Mesendoderm (in vitro differentiated cells): ENCODE data around the gene SLC16A12.

Experiments
- DNase-seq: peaks from one replicate; pipeline ENCODE4 v3.0.0; 2013
- H2AK5ac ChIP-seq: 2 replicates; pipeline ENCODE4 v1.6.1; 2013; ENCODE audit warnings: low read length, inconsistent platforms
- H2BK120ac ChIP-seq: 2 replicates; pipeline ENCODE4 v1.6.1; 2013; ENCODE audit warnings: low read depth, mild to moderate bottlenecking, low read length, moderate library complexity, mixed read lengths
- H2BK15ac ChIP-seq: replicated peaks from 2 replicates; pipeline ENCODE4 v1.6.1; 2013; ENCODE audit warnings: low read depth, mild to moderate bottlenecking, moderate library complexity
- H2BK5ac ChIP-seq: 2 replicates; pipeline ENCODE4 v1.6.1; 2013; ENCODE audit warnings: low read length, inconsistent platforms
- H3K18ac ChIP-seq: 2 replicates; pipeline ENCODE4 v1.6.1; 2013; ENCODE audit warnings: mild to moderate bottlenecking, low read length, mixed read lengths
- H3K23ac ChIP-seq: one replicate; pipeline ENCODE4 v1.6.1; 2013; ENCODE audit warnings: low read length
- H3K27ac ChIP-seq: 2 replicates; pipeline ENCODE4 v1.5.1; 2013; ENCODE audit warnings: low read depth, mild to moderate bottlenecking, inconsistent platforms, low read length, moderate library complexity
- H3K27me3 ChIP-seq: 2 replicates; pipeline ENCODE4 v1.6.1; 2013; ENCODE audit warnings: low read length, control low read depth, mild to moderate bottlenecking, inconsistent platforms; ENCODE audit not compliant: insufficient read depth, poor library complexity
- H3K36me3 ChIP-seq: 2 replicates; pipeline ENCODE4 v1.6.1; 2013; ENCODE audit warnings: low read length, inconsistent platforms; ENCODE audit not compliant: control insufficient read depth, insufficient read depth
- H3K4ac ChIP-seq: one replicate; pipeline ENCODE4 v1.6.1; 2013; ENCODE audit warnings: low read depth, mild to moderate bottlenecking, low read length, moderate library complexity
- H3K4me1 ChIP-seq: 2 replicates; pipeline ENCODE4 v1.6.1; 2013; ENCODE audit warnings: low read depth, low read length, inconsistent platforms; ENCODE audit not compliant: control insufficient read depth
- H3K4me2 ChIP-seq: 2 replicates; pipeline ENCODE4 v1.6.1; 2013; ENCODE audit warnings: low read length
- H3K4me3 ChIP-seq: 2 replicates; pipeline ENCODE4 v1.5.1; 2013; ENCODE audit warnings: mild to moderate bottlenecking, low read length
- H3K56ac ChIP-seq: one replicate; pipeline ENCODE4 v1.6.1; 2013; ENCODE audit warnings: low read length
- H3K79me1 ChIP-seq: 2 replicates; pipeline ENCODE4 v1.6.1; 2013; ENCODE audit warnings: low read length, inconsistent platforms
- H3K79me2 ChIP-seq: 2 replicates; pipeline ENCODE4 v1.6.1; 2013; ENCODE audit warnings: mild to moderate bottlenecking, low read length; ENCODE audit not compliant: control insufficient read depth, insufficient read depth
- H3K9ac ChIP-seq: 2 replicates; pipeline ENCODE4 v1.6.1; 2013; ENCODE audit warnings: low read length, inconsistent platforms
- H4K5ac ChIP-seq: one replicate; pipeline ENCODE4 v1.6.1; 2013; ENCODE audit warnings: low read length
- H4K8ac ChIP-seq: one replicate; pipeline ENCODE4 v1.6.1; 2013; ENCODE audit warnings: low read depth, mild to moderate bottlenecking, control low read depth, low read length, moderate library complexity
- WGBS: extraction: QIAGEN DNeasy Blood & Tissue Kit; methylation state at CpG from one replicate; pipeline ENCODE4 v1.1.7; 2013; ENCODE audit warnings: low lambda C conversion rate, missing lambda C conversion rate; ENCODE audit not compliant: insufficient coverage; ENCODE audit errors: extremely low coverage; 5-methylcytosine and 5-hydroxymethylcytosine counted together

SLC16A12 gene

GRCh38 chr10:89440226-89441009 is 95.0 kb downstream of the SLC16A12 start:
- Histone ChIP-seq H2BK5ac (no peak overlapping the region), H3K9ac (no peak overlapping the region), H3K4me3 (no peak overlapping the region), H3K18ac (no peak overlapping the region), H4K8ac (no peak overlapping the region), H2BK120ac (no peak overlapping the region), H2BK15ac (no peak overlapping the region), H2AK5ac (no peak overlapping the region), H3K23ac (no peak overlapping the region), H3K4me2 (no peak overlapping the region), H3K36me3 (no peaks in the 10 kb centered on the region), H3K79me2 (no peaks in the 10 kb centered on the region), H3K27me3 (no peaks in the 10 kb centered on the region), H3K4me1 (no peaks in the 10 kb centered on the region), H3K56ac (no peak overlapping the region), H3K79me1 (no peaks in the 10 kb centered on the region), H3K4ac (no peak overlapping the region), H3K27ac (no peak overlapping the region), H4K5ac (no peak overlapping the region)
- no CpG with 5 or more reads among the region's 4 CpGs for WGBS
- DNase-seq, result no peak

- Histone ChIP-seq H3K27me3 (no peaks in the 10 kb centered on the region), H3K56ac (no peak overlapping the region), H3K36me3 (no peaks in the 10 kb centered on the region), H3K27ac (no peak overlapping the region), H3K79me1 (no peaks in the 10 kb centered on the region), H3K4me3 (no peak overlapping the region), H2BK120ac (no peak overlapping the region), H2BK15ac (no peak overlapping the region), H3K4ac (no peak overlapping the region), H2BK5ac (no peak overlapping the region), H2AK5ac (no peak overlapping the region), H3K4me1 (no peaks in the 10 kb centered on the region), H4K5ac (no peak overlapping the region), H3K23ac (no peak overlapping the region), H3K4me2 (no peak overlapping the region), H4K8ac (no peak overlapping the region), H3K79me2 (no peaks in the 10 kb centered on the region), H3K9ac (no peak overlapping the region), H3K18ac (no peak overlapping the region)
- no peak for DNase-seq
- no CpG with 5 or more reads among the region's 4 CpGs for WGBS
Measured at GRCh38 chr10:89438525-89438924, 96.9 kb downstream of the SLC16A12 start.

DNA sequence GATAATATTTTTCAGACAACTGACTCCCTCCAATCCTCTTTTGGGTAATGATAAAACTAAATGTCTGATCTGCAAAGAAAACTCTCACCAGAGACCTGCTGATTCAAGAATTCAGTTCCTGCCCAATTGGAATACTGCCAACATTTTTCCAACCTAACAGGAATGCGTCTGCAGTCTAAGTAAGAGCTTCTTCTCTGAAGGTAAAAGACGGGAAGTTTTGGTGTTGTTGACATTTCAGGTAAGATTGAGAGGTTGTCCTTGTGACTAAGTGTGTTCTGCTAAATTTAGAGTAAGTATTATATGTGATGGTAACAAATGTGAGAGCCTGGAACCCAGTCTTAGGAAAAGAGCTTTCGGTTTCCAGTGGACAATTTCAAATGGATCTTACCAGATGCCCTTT is 103.4 kb downstream of the SLC16A12 start:
- H4K8ac ChIP-seq, result no peak overlapping the region
- no peaks in the 10 kb centered on the region for H3K4me1 ChIP-seq
- H3K4ac ChIP-seq, result no peak overlapping the region
- no peaks in the 10 kb centered on the region for H3K36me3 ChIP-seq
- H3K27me3 ChIP-seq, result no peaks in the 10 kb centered on the region
- no peaks in the 10 kb centered on the region for H3K79me2 ChIP-seq
- no peak overlapping the region for H3K18ac ChIP-seq
- DNase-seq, result peak; percentile 18
- no peaks in the 10 kb centered on the region for H3K79me1 ChIP-seq
- no peak overlapping the region for H3K4me2 ChIP-seq
- H3K23ac ChIP-seq, result no peak overlapping the region
- H3K56ac ChIP-seq, result no peak overlapping the region
- no peak overlapping the region for H2BK15ac ChIP-seq
- H3K9ac ChIP-seq, result no peak overlapping the region
- H3K27ac ChIP-seq, result no peak overlapping the region
- H2BK5ac ChIP-seq, result no peak overlapping the region
- no peak overlapping the region for H3K4me3 ChIP-seq
- no CpG with 5 or more reads among the region's 3 CpGs for WGBS
- H2BK120ac ChIP-seq, result no peak overlapping the region
- H4K5ac ChIP-seq, result no peak overlapping the region
- H2AK5ac ChIP-seq, result no peak overlapping the region

- Histone ChIP-seq H3K4me1 (no peaks in the 10 kb centered on the region), H4K5ac (no peak overlapping the region), H3K79me2 (no peaks in the 10 kb centered on the region), H3K4me3 (no peak overlapping the region), H2AK5ac (no peak overlapping the region), H3K27me3 (no peaks in the 10 kb centered on the region), H3K18ac (no peak overlapping the region), H2BK5ac (no peak overlapping the region), H3K4me2 (no peak overlapping the region), H3K36me3 (no peaks in the 10 kb centered on the region), H2BK15ac (no peak overlapping the region), H3K9ac (no peak overlapping the region), H3K23ac (no peak overlapping the region), H4K8ac (no peak overlapping the region), H3K56ac (no peak overlapping the region), H2BK120ac (no peak overlapping the region), H3K4ac (no peak overlapping the region), H3K79me1 (no peaks in the 10 kb centered on the region), H3K27ac (no peak overlapping the region)
- no peak for DNase-seq
- no CpG with 5 or more reads among the region's 1 CpG for WGBS
Measured at GRCh38 chr10:89428877-89429276, 106.5 kb downstream of the SLC16A12 start.

DNA sequence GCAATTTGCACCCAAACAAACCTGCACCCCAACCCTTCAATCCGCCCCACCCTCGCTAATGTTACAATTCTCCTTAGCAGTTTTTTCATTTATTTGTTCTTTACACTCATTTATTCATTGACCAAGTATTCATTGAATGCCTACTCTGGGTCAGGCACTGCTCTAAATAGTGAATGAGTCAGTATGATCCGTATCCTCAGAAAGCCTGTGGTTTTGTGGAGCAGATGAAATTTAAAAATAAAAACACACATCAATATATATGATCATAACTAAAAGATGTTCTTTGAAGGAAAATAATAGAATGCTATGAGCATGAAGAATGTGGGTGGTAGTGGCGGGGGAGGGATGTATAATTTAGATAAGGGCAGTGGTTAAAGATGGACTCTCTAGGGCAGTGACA is 107.8 kb downstream of the SLC16A12 start:
- H3K27me3 ChIP-seq, result no peaks in the 10 kb centered on the region
- H3K4me3 ChIP-seq, result no peak overlapping the region
- H3K4me2 ChIP-seq, result no peak overlapping the region
- H4K8ac ChIP-seq, result no peak overlapping the region
- H3K79me2 ChIP-seq, result no peaks in the 10 kb centered on the region
- no peak overlapping the region for H3K9ac ChIP-seq
- no CpG with 5 or more reads among the region's 4 CpGs for WGBS
- no peak overlapping the region for H3K56ac ChIP-seq
- no peaks in the 10 kb centered on the region for H3K4me1 ChIP-seq
- H3K23ac ChIP-seq, result no peak overlapping the region
- H3K79me1 ChIP-seq, result no peaks in the 10 kb centered on the region
- no peak overlapping the region for H3K18ac ChIP-seq
- no peaks in the 10 kb centered on the region for H3K36me3 ChIP-seq
- DNase-seq, result no peak
- no peak overlapping the region for H2BK120ac ChIP-seq
- no peak overlapping the region for H2AK5ac ChIP-seq
- H3K4ac ChIP-seq, result no peak overlapping the region
- H2BK15ac ChIP-seq, result no peak overlapping the region
- no peak overlapping the region for H3K27ac ChIP-seq
- no peak overlapping the region for H4K5ac ChIP-seq
- H2BK5ac ChIP-seq, result no peak overlapping the region
